ENCODE results near the gene ARL15. TPM values are rescaled to one million over a fixed set of nuclear protein-coding genes. Genes with fewer than 3 reads are reported as not detected.

Gene ARL15
- total RNA-seq, 1 donor: 22.0 TPM

GRCh38 chr5:53974021-53974420, 336.4 kb downstream of the ARL15 start:
- TF ChIP-seq, protein P1, sequence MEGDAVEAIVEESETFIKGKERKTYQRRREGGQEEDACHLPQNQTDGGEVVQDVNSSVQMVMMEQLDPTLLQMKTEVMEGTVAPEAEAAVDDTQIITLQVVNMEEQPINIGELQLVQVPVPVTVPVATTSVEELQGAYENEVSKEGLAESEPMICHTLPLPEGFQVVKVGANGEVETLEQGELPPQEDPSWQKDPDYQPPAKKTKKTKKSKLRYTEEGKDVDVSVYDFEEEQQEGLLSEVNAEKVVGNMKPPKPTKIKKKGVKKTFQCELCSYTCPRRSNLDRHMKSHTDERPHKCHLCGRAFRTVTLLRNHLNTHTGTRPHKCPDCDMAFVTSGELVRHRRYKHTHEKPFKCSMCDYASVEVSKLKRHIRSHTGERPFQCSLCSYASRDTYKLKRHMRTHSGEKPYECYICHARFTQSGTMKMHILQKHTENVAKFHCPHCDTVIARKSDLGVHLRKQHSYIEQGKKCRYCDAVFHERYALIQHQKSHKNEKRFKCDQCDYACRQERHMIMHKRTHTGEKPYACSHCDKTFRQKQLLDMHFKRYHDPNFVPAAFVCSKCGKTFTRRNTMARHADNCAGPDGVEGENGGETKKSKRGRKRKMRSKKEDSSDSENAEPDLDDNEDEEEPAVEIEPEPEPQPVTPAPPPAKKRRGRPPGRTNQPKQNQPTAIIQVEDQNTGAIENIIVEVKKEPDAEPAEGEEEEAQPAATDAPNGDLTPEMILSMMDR (IDR thresholded peaks at IDR 0.05; ENCODE audit: insufficient read depth, low read length): no peak

GRCh38 chr5:53972314-53972713, 338.1 kb downstream of the ARL15 start:
- TF ChIP-seq, protein P1 (IDR thresholded peaks at IDR 0.05; ENCODE audit: insufficient read depth, low read length): no peak
- DNase-seq (ENCODE audit: low read depth): no peak
- no peak overlapping the region for H3K4me3 ChIP-seq (ENCODE audit: low read depth, low read length)

More at GRCh38 chr5:53974021-53974420, 336.4 kb downstream of the ARL15 start:
- no peak for DNase-seq (ENCODE audit: low read depth)
- no peak overlapping the region for H3K4me3 ChIP-seq (ENCODE audit: low read depth, low read length)

GRCh38 chr5:53971551-53971950, 338.8 kb downstream of the ARL15 start:
- DNase-seq (ENCODE audit: low read depth): peak; percentile 72
- H3K4me3 ChIP-seq (ENCODE audit: low read depth, low read length): no peak overlapping the region
- TF ChIP-seq, protein P1 (IDR thresholded peaks at IDR 0.05; ENCODE audit: insufficient read depth, low read length): no peak

GRCh38 chr5:53971131-53971530, 339.2 kb downstream of the ARL15 start:
- no peak overlapping the region for H3K4me3 ChIP-seq (ENCODE audit: low read depth, low read length)
- DNase-seq (ENCODE audit: low read depth): peak; percentile 76
- TF ChIP-seq, protein P1 (IDR thresholded peaks at IDR 0.05; ENCODE audit: insufficient read depth, low read length): no peak

DNA sequence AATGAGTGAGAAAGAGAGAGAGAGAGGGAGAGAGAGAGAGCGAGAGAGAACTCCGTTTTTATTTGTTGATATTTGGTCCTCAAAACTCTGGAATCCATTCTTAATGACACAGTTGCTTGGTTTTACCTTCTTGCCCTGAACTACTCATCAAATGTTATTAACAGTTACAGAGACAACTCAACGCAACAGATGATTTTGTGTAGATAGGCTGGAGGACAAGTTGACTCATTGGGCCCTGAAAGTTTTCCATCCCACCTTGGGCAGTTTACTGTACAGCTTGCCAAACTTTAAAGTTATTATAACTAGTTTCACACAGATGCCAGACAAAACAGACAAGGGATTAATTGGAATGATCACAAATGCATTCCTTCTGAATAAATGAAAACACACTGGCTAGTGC, 339.9 kb downstream of the ARL15 start:
- peak; percentile 31 for DNase-seq (ENCODE audit: low read depth)
- TF ChIP-seq, protein P1 (IDR thresholded peaks at IDR 0.05; ENCODE audit: insufficient read depth, low read length): no peak
- H3K4me3 ChIP-seq (ENCODE audit: low read depth, low read length): no peak overlapping the region

GRCh38 chr5:53969176-53969730, 341.1 kb downstream of the ARL15 start:
- TF ChIP-seq, protein P1 (IDR thresholded peaks at IDR 0.05; ENCODE audit: insufficient read depth, low read length): no peak
- no peak overlapping the region for H3K4me3 ChIP-seq (ENCODE audit: low read depth, low read length)
- no peak for DNase-seq (ENCODE audit: low read depth)

GRCh38 chr5:53965459-53965858, 344.9 kb downstream of the ARL15 start:
- TF ChIP-seq, protein P1 (IDR thresholded peaks at IDR 0.05; ENCODE audit: insufficient read depth, low read length): no peak
- DNase-seq (ENCODE audit: low read depth): peak; percentile 70
- no peak overlapping the region for H3K4me3 ChIP-seq (ENCODE audit: low read depth, low read length)
